ENCODE measurements around the gene TCF7L1. TPM values are rescaled to one million over a fixed set of nuclear protein-coding genes. Genes with fewer than 3 reads are reported as not detected.
"Not testable (repeated sequence)": the region's sequence is repeated elsewhere in the genome, so short reads cannot be mapped to it uniquely, and the experiment has no call there.

Gene TCF7L1
- total and polyA plus RNA-seq, 5 donors = 12.0 to 13.8 (median 12.9) TPM

DNA sequence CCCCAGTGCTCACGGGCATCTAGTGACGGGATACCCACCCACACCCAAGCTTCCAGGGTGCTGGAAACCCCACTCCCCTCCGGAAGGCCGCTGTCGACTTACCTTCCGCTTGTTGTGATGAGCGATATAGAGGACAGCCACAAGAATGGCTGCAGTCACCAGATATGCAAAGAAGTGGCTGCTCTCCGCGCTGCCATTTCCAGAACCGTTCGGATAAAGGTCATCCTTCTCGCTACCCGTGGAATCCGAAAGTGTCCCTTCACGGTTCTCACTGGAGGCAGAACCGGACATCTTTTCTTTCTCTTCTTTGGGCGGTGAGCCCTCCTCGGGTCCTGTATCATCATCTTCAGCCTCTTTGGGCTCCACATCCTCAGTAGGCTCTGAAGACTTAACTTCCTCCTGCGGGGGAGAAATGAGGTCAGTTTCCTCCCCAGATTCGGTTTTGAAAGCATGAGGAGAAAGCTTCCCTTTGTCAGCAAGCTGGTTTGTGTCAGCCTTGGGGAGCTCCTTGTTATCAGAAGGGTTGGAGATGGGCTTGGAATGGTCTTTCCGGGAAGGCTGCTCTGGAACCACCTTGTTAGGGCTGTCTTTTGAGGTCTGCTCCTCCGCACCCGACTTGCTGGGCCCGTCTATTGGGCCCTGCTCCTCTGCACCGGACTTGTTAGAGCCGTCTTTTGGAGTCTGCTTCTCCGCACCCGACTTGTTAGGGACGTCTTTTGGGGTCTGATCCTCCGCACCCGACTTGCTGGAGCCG lies 193.4 kb downstream of the TCF7L1 start:
- Histone ChIP-seq H3K9me3 (ENCODE audit: control insufficient read depth, low read length) (no peaks in the 10 kb centered on the region), H3K27ac (ENCODE audit: low read length) (peak overlapping the region; percentile 63), H3K4me1 (ENCODE audit: control insufficient read depth, insufficient read depth, low read length) (peaks cover 8% of the 10 kb centered on the region), H3K4me3 (ENCODE audit: low read length) (peak overlapping the region; percentile 82), H3K27me3 (ENCODE audit: control insufficient read depth, insufficient read depth) (no peaks in the 10 kb centered on the region)
- WGBS = 15% methylated on average over 32 of the region's 32 CpGs
- DNase-seq = no peak
- peak in 1 of 2 donors; percentile 3 for ATAC-seq
- intact Hi-C loops (cut with DNase I) = no loop called here

DNA sequence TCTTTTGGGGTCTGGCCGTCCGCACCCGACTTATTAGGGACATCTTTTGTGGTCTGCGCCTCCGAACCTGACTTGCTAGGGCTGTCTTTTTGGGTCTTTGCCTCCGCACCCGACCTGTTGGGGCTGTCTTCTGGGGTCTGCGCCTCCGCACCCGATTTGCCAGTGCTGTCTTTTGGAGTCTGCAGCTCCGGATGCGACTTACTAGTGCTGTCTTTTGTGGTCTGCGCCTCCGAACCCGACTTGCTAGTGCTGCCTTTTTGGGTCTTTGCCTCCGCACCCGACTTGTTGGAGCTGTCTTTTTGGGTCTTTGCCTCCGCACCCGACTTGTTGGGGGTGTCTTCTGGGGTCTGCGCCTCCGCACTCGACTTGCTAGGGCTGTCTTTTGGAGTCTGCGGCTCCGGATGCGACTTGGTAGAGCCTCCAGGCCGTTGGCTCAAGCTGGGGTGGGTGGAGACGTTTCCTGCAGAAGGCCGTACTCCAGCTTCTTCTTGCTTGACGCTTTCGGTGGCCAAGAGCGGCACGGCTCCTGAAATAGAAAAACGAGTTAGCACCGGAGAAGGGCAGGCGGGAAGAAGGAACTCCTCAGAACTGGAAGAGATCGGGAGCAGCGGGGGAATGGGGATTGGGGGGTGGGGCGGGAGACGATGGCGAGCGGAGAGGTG lies 194.1 kb downstream of the TCF7L1 start:
- Histone ChIP-seq H3K27me3 (ENCODE audit: control insufficient read depth, insufficient read depth) (no peaks in the 10 kb centered on the region), H3K4me1 (ENCODE audit: control insufficient read depth, insufficient read depth, low read length) (peaks cover 8% of the 10 kb centered on the region), H3K9me3 (ENCODE audit: control insufficient read depth, low read length) (no peaks in the 10 kb centered on the region), H3K4me3 (ENCODE audit: low read length) (peak overlapping the region; percentile 82), H3K27ac (ENCODE audit: low read length) (peak overlapping the region; percentile 100)
- DNase-seq (peak; percentile 68 to 85 (median 78)), ATAC-seq (peak; percentile 59 to 74)
- intact Hi-C loops (cut with DNase I) = no loop called here
- 3% methylated on average over 41 of the region's 41 CpGs for WGBS

DNA sequence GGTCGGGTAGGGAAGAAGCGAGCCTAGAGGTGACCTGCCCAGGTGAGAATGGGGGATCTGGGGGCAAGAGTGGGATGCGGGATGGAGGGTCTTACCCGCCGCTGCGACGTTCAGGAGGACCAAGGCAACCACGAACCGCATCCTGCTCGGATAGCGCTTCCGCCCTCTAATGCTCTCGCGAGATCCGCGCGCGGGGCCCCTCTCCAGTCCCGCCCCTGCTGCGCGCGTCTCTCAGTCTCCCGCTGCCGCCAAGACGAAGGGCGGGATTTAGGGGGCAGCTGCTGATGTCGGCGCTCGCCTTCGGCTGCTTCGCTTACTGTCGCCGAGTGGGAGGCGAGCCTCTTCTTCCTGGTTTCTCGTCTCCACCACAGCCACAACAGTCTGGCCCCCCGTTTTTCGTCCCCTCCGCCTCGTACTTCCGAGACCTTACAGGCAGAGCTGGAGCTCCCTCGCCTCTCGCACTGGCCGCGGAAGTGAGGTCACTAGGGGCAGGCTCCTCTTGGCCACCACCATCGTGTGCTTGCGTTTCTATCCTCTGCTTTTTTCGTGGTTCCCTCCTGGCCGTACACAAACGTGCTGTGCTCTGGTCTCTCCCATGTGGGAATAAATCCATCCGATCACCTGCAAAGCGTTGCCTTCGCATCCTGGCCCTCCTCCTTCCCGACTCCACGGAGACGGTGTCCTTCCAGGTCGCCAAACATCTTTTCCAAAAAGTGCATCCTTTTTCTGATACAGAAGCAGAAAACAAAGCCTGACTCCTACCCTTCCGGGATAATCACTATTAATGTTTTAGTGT lies 194.8 kb downstream of the TCF7L1 start, which contains the start of gene TGOLN2:
TSS of gene TGOLN2 (minus strand) at position 168 of the 796 bp plus-strand sequence. CDS start at position 141, 27 bp downstream.
- H3K9me3 ChIP-seq (ENCODE audit: control insufficient read depth, low read length) = no peaks in the 10 kb centered on the region
- peaks cover 8% of the 10 kb centered on the region for H3K4me1 ChIP-seq (ENCODE audit: control insufficient read depth, insufficient read depth, low read length)
- peak; percentile 95 to 98 (median 98) for DNase-seq
- H3K27ac ChIP-seq (ENCODE audit: low read length) = peak within 1 kb of the TSS; percentile 100
- under 1% methylated on average over 57 of the region's 57 CpGs for WGBS
- peak within 1 kb of the TSS; percentile 82 for H3K4me3 ChIP-seq (ENCODE audit: low read length)
- intact Hi-C loops (cut with DNase I) = no loop called here
- peak; percentile 98 to 99 for ATAC-seq
- H3K27me3 ChIP-seq (ENCODE audit: control insufficient read depth, insufficient read depth) = no peaks in the 10 kb centered on the region

DNA sequence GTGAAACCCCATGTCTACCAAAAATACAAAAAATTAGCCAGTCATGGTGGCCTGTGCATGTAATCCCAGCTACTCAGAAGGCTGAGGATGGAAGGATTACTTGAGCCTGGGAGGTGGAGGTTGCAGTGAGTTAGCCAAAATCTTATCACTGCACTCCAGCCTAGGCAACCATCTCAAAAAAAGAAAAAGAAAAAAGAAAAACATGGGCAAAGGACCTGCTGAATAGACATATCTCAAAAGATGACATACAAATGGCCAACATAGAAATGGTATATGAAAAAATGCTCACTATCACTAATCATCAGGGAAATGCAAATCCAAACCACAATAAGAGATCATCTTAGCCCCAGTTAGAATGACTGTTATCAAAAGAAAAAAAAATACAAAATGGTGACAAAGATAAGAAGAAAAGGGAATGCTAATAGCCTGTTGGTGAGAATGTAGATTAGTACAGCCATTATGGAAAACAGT lies 196.0 kb downstream of the TCF7L1 start:
- ATAC-seq (no peak), DNase-seq (no peak)
- intact Hi-C loops (cut with DNase I) = no loop called here
- Histone ChIP-seq H3K9me3 (ENCODE audit: control insufficient read depth, low read length) (no peaks in the 10 kb centered on the region), H3K4me3 (ENCODE audit: low read length) (no peak overlapping the region), H3K27ac (ENCODE audit: low read length) (no peak overlapping the region), H3K4me1 (ENCODE audit: control insufficient read depth, insufficient read depth, low read length) (peaks cover 4% of the 10 kb centered on the region), H3K27me3 (ENCODE audit: control insufficient read depth, insufficient read depth) (no peaks in the 10 kb centered on the region)

DNA sequence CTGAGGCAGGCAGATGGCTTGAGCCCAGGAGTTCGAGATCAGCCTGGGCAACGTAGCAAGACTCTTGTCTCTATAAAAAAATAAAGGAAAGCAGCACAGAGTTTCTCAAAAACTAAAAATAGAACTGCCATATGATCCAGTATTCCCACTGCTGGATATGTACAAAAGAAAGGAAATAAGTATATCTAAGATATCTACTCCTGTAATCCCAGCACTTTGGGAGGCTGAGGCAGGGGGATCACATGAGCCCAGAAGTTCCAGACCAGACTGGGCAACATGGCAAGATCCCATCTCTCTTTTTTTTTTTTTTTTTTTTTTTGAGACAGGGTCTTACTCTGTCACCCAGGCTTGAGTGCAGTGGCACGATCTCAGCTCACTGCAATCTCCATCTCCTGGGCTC lies 196.5 kb downstream of the TCF7L1 start:
- H3K27me3 ChIP-seq (ENCODE audit: control insufficient read depth, insufficient read depth); DNase-seq; H3K27ac ChIP-seq (ENCODE audit: low read length); H3K4me3 ChIP-seq (ENCODE audit: low read length); H3K9me3 ChIP-seq (ENCODE audit: control insufficient read depth, low read length); ATAC-seq; H3K4me1 ChIP-seq (ENCODE audit: control insufficient read depth, insufficient read depth, low read length); intact Hi-C loops (cut with DNase I): not testable (repeated sequence)
- WGBS = 75% methylated on average over 3 of the region's 3 CpGs

DNA sequence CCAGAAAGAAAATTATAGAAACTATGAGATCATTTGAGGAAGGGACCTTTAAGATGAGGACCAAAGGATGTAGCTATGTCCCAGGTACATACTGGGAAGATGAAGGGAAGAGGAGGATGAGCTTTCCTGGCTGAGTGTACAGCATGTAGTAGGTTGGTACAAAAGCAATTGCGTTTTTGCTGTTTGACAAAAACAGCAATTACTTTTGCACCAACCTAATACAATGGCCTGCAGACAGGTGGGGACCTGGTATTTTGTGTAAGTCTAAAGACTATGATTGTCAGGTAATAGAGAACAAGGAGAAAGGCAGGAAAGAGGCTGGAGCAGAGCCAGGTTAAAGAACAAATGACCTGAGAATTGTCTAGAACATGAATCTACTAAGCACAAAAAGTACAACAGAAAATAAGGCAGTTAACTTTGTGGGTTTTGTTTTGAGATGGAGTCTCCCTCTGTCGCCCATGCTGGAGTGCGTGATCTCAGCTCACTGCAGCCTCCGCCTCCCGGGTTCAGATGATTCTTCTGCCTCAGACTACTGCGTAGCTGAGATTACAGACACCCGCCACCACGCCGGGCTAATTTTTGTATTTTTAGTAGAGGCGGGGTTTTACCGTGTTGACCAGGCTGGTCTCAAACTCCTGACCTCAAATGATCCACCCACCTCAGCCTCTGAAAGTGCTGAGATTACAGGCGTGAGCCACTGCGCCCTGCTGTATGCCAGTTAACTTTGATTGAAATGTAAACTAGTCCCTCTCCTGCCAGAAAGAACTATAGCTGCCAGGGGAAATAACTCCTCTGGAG lies 197.8 kb downstream of the TCF7L1 start:
- Histone ChIP-seq H3K27ac (ENCODE audit: low read length) (no peak overlapping the region), H3K4me1 (ENCODE audit: control insufficient read depth, insufficient read depth, low read length) (peaks cover 2% of the 10 kb centered on the region), H3K4me3 (ENCODE audit: low read length) (no peak overlapping the region), H3K9me3 (ENCODE audit: control insufficient read depth, low read length) (no peaks in the 10 kb centered on the region), H3K27me3 (ENCODE audit: control insufficient read depth, insufficient read depth) (no peaks in the 10 kb centered on the region)
- DNase-seq (no peak), ATAC-seq (no peak)
- 86% methylated on average over 13 of the region's 13 CpGs for WGBS
- intact Hi-C loops (cut with DNase I) = no loop called here

DNA sequence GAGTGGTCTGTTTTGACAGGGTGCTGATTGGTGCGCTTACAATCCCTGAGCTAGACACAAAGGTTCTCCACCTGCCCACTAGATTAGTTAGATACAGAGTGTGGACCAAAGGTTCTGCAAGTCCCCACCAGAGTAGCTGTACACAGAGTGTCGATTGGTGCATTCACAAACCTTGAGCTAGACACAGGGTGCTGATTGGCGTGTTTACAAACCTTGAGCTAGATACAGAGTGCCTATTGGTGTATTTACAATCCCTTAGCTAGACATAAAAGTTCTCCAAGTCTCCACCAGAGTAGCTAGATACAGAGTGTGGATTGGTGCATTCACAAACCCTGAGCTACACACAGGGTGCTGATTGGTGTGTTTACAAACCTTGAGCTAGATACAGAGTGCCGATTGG lies 200.7 kb downstream of the TCF7L1 start:
- H3K9me3 ChIP-seq (ENCODE audit: control insufficient read depth, low read length); intact Hi-C loops (cut with DNase I); H3K27me3 ChIP-seq (ENCODE audit: control insufficient read depth, insufficient read depth); H3K27ac ChIP-seq (ENCODE audit: low read length); ATAC-seq; H3K4me3 ChIP-seq (ENCODE audit: low read length); H3K4me1 ChIP-seq (ENCODE audit: control insufficient read depth, insufficient read depth, low read length); DNase-seq: not testable (repeated sequence)
- 96% methylated on average over 4 of the region's 4 CpGs for WGBS

DNA sequence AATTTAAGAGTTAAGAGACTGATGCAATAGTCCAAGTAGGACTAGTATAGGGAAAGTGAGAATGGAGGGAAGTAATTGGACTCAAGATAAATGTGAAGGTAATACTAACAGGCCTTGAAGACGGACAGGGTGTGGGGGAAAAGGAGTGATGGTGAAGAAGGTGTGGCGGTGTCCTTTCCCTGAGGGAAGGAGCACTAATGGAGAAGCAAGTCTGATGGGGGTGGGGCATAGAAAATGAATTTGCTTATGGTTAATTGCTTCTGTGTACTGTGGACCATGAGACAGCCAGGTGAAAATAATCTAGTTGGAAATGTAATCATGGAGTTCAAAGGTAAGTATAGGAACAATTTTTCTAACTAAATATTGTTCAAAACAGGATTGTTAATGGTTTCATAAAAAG lies 201.7 kb downstream of the TCF7L1 start:
- Histone ChIP-seq H3K9me3 (ENCODE audit: control insufficient read depth, low read length) (no peaks in the 10 kb centered on the region), H3K4me1 (ENCODE audit: control insufficient read depth, insufficient read depth, low read length) (no peaks in the 10 kb centered on the region), H3K27ac (ENCODE audit: low read length) (no peak overlapping the region), H3K4me3 (ENCODE audit: low read length) (no peak overlapping the region), H3K27me3 (ENCODE audit: control insufficient read depth, insufficient read depth) (no peaks in the 10 kb centered on the region)
- no peak for DNase-seq
- intact Hi-C loops (cut with DNase I) = no loop called here
- ATAC-seq = no peak
- WGBS = 68% methylated on average over 2 of the region's 2 CpGs

DNA sequence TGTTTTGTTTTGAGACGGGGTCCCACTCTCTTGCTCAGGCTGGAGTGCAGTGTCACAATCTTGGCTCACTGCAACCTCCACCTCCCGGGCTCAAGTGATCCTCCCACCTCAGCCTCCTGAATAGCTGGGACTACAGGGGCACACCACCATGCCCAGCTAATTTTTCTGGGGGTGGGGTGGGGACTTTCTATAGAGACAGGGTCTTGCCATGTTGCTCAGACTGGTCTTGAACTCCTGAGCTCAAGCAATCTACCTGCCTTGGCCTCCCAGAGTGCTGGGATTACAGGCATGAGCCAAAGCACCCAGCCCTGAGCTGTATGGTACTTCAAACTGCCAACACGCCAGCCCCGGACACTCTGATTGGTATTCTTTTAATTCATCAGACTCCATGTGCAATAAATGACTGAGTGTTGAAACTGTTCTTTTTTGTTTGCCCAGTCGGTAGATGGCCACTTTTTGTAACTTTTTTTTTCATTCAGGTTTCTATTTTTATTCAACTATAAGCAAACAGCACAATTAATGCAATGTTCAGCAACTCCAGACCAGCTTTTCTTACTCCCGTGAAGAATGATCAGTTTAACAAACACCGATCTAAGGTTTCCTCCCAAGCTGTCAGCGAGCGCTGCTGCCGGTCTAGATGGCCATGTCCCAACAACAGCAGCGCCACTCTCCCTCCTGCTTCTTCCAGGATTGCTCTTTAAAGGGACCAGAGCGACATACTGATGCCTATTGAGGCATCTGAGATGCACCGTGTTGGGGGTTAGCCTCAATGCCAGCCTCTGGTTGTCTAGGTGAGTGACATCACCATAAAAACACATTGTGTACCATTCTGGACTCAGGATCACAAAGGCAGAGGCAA lies 207.1 kb downstream of the TCF7L1 start:
- H3K27me3 ChIP-seq (ENCODE audit: control insufficient read depth, insufficient read depth) = no peaks in the 10 kb centered on the region
- no peak overlapping the region for H3K4me3 ChIP-seq (ENCODE audit: low read length)
- H3K27ac ChIP-seq (ENCODE audit: low read length) = no peak overlapping the region
- intact Hi-C loops (cut with DNase I) = no loop called here
- no peaks in the 10 kb centered on the region for H3K9me3 ChIP-seq (ENCODE audit: control insufficient read depth, low read length)
- H3K4me1 ChIP-seq (ENCODE audit: control insufficient read depth, insufficient read depth, low read length) = no peaks in the 10 kb centered on the region
- 33% methylated on average over 13 of the region's 13 CpGs for WGBS
- DNase-seq = no peak
- no peak for ATAC-seq

All from right cardiac atrium (tissue), 5 donors.